ENCODE measurements around the gene MEX3D.
"Not testable (repeated sequence)": the region's sequence is repeated elsewhere in the genome, so short reads cannot be mapped to it uniquely, and the experiment has no call there.

The MEX3D gene

GRCh38 chr19:1533510-1534150, 34.5 kb downstream of the MEX3D start:
- DNase-seq: no peak

GRCh38 chr19:1532003-1532402, 36.1 kb downstream of the MEX3D start:
- no peak for DNase-seq

GRCh38 chr19:1531587-1531986, 36.5 kb downstream of the MEX3D start:
- no peak for DNase-seq

- not testable (repeated sequence) for DNase-seq
Observed at GRCh38 chr19:1530856-1531255, 37.3 kb downstream of the MEX3D start.

GRCh38 chr19:1529430-1529816, 38.7 kb downstream of the MEX3D start:
- no peak for DNase-seq

GRCh38 chr19:1528596-1529429, 39.3 kb downstream of the MEX3D start:
- DNase-seq: no peak

- no peak for DNase-seq
Observed at GRCh38 chr19:1527650-1528309, 40.3 kb downstream of the MEX3D start.

- DNase-seq: no peak
Observed at GRCh38 chr19:1526979-1527649, 41.0 kb downstream of the MEX3D start.

GRCh38 chr19:1526066-1526778, 41.9 kb downstream of the MEX3D start:
- DNase-seq: no peak

- DNase-seq: no peak
Observed at GRCh38 chr19:1525343-1525742, 42.8 kb downstream of the MEX3D start.

GRCh38 chr19:1524972-1525325, 43.2 kb downstream of the MEX3D start:
- no peak for DNase-seq

- no peak for DNase-seq
Observed at GRCh38 chr19:1524287-1524971, 43.7 kb downstream of the MEX3D start.

GRCh38 chr19:1523412-1524286, 44.5 kb downstream of the MEX3D start, which contains the start of gene PLK5:
Gene PLK5, plus strand, starts transcription at chr19:1524077. Its CDS starts 2,920 bp downstream, at chr19:1526997.
- no peak for DNase-seq

GRCh38 chr19:1522838-1523237, 45.3 kb downstream of the MEX3D start:
- no peak for DNase-seq

GRCh38 chr19:1522061-1522460, 46.1 kb downstream of the MEX3D start:
- no peak for DNase-seq

- DNase-seq: no peak
Observed at GRCh38 chr19:1521636-1522035, 46.5 kb downstream of the MEX3D start.

- DNase-seq: no peak
Observed at GRCh38 chr19:1520203-1520780, 47.8 kb downstream of the MEX3D start.

- not testable (repeated sequence) for DNase-seq
Observed at GRCh38 chr19:1519802-1520201, 48.3 kb downstream of the MEX3D start.

GRCh38 chr19:1518471-1518870, 49.7 kb downstream of the MEX3D start:
- DNase-seq: no peak

- DNase-seq: no peak
Observed at GRCh38 chr19:1516395-1516753, 51.8 kb downstream of the MEX3D start.
